ENCODE results near the gene BTLA.

- TF ChIP-seq, protein P1, sequence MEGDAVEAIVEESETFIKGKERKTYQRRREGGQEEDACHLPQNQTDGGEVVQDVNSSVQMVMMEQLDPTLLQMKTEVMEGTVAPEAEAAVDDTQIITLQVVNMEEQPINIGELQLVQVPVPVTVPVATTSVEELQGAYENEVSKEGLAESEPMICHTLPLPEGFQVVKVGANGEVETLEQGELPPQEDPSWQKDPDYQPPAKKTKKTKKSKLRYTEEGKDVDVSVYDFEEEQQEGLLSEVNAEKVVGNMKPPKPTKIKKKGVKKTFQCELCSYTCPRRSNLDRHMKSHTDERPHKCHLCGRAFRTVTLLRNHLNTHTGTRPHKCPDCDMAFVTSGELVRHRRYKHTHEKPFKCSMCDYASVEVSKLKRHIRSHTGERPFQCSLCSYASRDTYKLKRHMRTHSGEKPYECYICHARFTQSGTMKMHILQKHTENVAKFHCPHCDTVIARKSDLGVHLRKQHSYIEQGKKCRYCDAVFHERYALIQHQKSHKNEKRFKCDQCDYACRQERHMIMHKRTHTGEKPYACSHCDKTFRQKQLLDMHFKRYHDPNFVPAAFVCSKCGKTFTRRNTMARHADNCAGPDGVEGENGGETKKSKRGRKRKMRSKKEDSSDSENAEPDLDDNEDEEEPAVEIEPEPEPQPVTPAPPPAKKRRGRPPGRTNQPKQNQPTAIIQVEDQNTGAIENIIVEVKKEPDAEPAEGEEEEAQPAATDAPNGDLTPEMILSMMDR (IDR thresholded peaks at IDR 0.05 in 2 of 3, conservative IDR thresholded peaks at IDR 0.05 in 1 of 3; ENCODE audit: control insufficient read depth in 2 of 3, extremely low read depth in 1 of 3, insufficient read depth in 1 of 3, low read depth in 3 of 3, low read length in 3 of 3), result no peak
- no peak for TF ChIP-seq ZSCAN29 (IDR thresholded peaks at IDR 0.05)
- no peak for TF ChIP-seq KAT2A (conservative IDR thresholded peaks at IDR 0.05; ENCODE audit: control insufficient read depth, low read depth, low read length)
- TF ChIP-seq JUND (IDR thresholded peaks at IDR 0.05; ENCODE audit: low read depth, low read length), result no peak
These were observed 26.6 kb downstream of the BTLA start for GRCh38 chr3:112472691-112473090.
